NCI-H69 (cell line): Measurements from ENCODE around the gene FANCE.
"Not testable (repeated sequence)": the region's sequence is repeated elsewhere in the genome, so short reads cannot be mapped to it uniquely, and the experiment has no call there.

ENCODE experiments used
- DNase-seq: peaks from one replicate; lab custom pipeline; 2025; lab: John Stamatoyannopoulos, UW

The FANCE gene

DNA sequence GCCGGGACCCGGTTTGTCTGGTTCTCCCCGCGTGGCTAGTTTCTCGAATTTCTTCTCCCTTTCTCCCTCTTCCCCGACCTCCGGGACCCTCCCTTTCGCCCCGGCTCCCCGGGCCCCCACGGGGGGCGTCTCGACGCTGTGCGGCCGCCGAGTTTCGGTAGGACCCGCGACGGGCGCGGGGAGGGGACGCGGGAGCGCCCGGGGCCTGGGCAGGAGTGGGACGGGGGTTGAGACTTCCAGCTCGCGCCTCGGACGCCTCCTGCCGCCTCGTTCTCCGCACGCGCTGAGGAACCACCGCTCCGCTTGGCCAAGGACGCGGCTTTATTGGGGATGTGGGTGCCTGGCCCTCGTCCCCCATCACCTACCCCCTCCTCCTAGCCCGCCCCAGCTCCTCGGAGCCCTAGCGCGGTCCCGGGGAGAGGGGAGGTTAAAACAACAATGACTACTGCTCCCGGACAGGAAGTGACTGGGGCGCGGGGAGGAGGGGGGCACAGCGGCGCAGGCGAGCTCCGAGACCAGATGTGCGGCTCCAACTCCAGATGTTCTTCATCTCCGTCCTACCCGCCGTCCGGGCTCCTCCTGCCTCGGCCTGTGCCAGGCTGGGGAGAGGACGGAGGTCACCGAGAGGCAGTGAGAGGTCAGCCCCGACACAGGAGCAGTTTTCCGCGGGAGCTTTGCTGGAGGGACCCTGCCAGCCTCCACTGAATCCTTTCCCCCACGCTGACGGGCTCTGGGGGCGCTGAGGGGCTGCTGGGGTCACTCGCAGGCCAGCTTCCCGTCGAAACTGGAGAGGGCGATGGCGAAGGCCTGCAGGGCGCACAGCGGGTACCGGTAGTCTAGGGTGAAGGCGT, 45.7 kb downstream of the FANCE start:
- peak; percentile 57 for DNase-seq

DNA sequence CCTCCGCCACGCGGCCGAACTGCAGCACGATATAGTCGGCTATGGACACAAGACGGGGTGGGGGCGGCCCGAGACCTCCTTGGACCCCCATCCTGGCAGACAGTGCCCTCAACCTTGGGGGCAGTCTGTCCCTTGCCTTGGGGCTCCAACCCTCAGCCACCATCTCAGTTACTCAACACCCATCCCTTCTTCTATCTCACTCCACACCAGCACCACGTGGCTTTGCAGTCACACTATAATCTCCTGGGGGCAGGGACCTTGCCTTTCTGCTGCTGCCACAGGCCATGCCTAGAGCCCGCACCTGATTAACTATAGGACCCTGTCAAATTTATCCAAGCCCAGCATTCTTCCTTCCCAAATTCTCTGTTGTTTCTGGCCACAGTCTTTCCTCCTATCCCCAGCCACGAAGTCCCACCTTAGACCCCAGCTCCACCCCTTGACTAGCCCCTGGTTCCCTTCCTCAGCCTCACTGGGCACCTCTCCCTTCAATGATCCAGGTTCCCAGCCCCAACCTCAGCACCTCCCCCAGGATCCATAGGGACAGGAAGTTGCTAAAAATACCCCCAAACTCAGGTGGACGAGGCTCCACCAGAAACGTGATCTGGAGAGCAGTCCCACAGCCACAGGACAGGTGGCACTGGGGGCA, 46.4 kb downstream of the FANCE start:
- DNase-seq = no peak

DNA sequence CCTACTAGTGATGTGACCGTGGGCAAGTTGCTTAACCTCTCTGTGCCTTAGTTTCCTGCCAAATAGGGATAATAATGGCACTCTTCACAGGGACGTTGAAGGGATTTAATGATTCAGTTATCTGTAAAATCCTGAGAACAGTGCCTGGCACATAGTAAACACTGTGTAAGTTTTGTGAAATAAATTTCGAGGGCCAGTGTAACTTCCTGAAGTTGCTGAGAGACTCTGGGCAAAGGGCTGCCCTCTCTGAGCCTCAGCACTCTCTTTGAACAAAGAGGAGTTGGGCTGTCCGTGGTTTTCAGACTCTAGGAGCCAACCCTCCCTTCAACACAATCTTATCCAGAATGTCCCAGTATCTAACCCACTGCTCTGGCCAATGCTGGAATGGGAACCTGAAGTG, 47.2 kb downstream of the FANCE start:
- DNase-seq = no peak

DNA sequence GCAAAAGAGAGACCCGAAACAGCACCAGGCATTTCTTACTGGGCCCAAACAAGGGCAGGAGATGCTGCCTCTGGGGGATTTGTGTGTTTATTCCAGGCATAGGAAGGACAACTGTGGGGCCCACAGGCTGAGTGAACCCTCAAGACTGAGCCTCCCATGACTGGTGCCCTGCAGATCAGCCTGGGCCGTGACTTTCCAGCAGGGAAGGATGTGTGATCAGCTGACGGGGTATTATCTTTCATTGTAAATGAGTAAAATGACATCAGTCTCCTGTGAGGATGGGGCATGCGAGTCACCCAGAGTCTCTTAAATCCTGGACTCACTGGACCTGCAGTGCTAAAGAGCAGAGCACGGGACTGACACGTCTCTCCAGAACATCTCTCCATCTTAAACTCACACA, 48.6 kb downstream of the FANCE start:
- DNase-seq = peak; percentile 47

DNA sequence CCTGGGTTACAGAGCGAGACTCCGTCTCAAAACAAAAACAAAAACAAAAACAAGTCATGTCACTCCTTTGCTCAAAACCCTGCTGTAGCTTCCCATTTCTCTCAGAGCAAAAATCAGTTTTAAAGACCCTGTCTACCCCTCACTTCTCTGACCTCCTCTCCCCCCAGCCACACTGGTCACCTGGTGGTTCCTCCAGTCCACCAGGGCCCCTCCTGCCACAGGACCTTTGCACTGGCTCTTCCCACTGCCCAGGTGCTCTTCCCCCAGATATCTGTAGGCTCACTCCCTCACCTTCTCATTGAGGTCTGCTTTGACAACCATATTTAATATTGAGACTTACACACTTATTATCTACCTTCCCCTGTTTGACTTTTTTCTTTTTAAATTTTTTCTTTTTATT, 49.6 kb downstream of the FANCE start:
- DNase-seq = no peak

- peak; percentile 35 for DNase-seq
These were observed 51.4 kb downstream of the FANCE start for GRCh38 chr6:35503534-35503933.

GRCh38 chr6:35505999-35506412, 53.9 kb downstream of the FANCE start:
- DNase-seq = no peak

- no peak for DNase-seq
These were observed 54.4 kb downstream of the FANCE start for GRCh38 chr6:35506536-35506935.

DNA sequence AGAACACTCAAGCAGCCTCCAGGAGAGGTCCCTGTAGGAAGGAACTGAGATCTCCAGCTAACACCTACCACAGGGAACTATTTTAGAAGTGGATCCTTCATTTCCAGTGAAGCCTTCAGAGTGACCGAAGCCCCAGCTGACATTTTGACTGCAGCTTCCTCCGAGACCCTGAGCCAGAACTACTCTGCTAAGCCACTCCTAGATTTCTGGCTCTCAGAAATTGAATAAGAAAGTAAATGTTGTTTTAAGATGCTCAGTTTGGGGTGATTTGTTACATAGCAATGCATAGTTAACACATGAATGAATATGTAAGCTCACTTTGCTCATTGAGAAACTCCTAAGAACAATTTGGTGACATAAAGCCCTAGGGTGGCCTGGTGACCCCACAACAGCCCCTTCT, 55.1 kb downstream of the FANCE start:
- DNase-seq = no peak

- DNase-seq = no peak
These were observed 55.9 kb downstream of the FANCE start for GRCh38 chr6:35508027-35508426.

- DNase-seq = no peak
These were observed 56.4 kb downstream of the FANCE start for GRCh38 chr6:35508542-35508941.

- DNase-seq = no peak
These were observed 58.9 kb downstream of the FANCE start for GRCh38 chr6:35510916-35511561.

DNA sequence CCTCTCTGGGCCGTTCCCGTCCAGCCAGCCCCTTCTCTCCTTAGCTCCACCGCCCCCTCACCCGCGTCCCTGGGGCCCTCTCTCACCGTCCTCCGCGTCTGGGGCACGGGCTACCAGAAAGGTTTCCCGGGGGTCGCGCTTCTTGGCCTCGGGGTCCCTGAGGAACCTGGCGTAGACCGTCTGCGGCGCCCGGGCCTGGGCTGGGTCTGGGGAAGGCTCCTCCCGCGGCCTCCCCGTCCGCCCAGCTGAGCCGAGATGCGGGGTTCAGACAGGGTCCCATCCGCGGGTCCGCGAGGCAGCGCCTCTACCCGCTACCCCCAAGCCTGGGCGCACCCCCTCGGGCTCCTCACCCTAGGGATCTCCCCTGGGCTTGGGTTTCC, 59.4 kb downstream of the FANCE start:
- DNase-seq = no peak

DNA sequence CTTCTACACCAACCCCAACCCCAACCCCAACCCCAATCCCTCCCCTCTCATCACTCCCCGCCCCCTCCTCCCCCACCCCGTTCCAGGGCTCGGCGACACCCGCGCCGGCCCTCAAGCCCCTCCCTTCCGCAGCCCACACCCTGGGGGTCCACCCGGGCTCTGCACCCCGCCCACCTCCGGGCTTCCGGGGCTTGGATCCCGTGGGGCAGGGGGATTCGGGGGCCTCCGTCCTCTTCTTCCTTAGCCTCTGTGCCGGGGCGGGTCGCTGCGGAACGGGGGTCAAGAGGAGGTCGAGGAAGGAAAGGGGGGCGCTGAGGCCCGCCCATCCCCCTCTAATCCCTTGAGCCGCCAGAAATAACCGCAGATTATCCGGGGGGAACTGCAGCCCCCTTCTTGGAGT, 59.9 kb downstream of the FANCE start:
- DNase-seq = no peak

DNA sequence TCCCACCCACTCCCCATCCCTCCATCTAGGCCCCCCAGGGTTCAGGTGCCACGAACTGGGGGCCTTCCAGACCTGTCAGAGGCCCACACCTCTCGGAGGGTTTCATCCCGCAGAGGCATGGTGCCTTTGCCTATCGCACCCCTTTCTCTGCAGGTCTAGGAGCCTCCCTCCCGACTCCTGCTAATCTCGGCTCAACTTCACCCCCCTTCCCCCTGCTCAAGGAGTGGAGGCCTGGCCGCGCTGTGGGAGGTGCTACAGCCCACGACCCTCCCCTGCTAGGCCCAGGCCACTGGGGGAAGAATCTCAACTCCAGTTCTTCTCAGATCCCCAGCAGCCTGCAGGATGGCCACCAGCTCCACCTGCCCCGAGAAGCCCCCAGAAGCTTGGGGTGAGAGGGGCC, 60.6 kb downstream of the FANCE start, which contains the start of gene TULP1:
TULP1 (minus strand) TSS at position 157 of the 400 bp plus-strand sequence; CDS start at position 119, 38 bp downstream.
- DNase-seq = no peak

DNA sequence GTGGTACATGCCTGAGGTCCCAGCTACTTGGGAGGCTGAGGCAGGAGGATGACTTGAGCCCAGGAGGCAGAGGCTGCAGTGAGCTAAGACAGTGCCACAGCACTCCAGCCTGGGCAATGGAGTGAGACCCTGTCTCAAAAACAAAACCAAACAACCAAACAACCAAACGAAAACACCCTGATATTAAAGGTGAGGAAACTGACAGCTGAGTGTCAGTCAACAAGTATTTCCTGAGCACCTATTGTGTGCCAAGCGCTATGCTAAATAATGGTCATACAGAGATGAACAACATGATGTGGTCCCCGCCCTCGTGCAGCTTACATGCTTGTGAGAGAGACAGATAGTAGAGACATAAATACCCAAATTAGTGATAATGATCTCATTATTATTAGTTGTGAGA, 62.4 kb downstream of the FANCE start:
- no peak for DNase-seq

DNA sequence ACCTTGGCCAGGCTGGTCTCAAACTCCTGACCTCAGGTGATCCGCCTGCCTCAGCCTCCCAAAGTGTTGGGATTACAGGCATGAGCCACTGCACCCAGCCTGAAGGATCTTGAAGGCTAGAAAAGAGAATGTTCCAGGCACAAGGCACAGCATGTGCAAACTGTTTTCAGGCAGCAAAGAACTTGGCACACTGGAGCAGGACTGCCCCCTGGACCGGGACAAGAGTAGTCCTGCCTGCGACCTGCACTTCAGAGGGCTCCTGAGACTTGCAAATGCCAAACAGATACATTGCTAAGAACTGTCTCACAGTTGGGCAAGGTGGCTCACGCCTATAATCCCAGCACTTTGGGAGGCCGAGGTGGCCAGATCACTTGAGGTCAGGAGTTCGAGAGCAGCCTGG, 63.8 kb downstream of the FANCE start:
- DNase-seq = not testable (repeated sequence)
